Cardiac fibroblast (primary cell): Measurements from ENCODE around the gene THSD7B.

Experiments
- DNase-seq, 2 donors: peaks; one replicate each; pipeline versions ENCODE4 v3.0.0 to v3.0.0-alpha.2; 2010; ENCODE audit warnings: low read depth in 2 of 2
- H3K4me3 ChIP-seq, 2 donors: replicated peaks in 1 of 2; 1 replicate in 1 of 2; 2 replicates in 1 of 2; pipeline ENCODE4 v1.5.1; 2011; ENCODE audit warnings: low read depth in 2 of 2, low read length in 2 of 2, mild to moderate bottlenecking in 2 of 2, moderate library complexity in 1 of 2
- TF ChIP-seq, protein P1 (sequence below): IDR thresholded peaks from one replicate; pipeline ENCODE4 v1.5.1; 2011; ENCODE audit warnings: low read depth, mild to moderate bottlenecking, low read length, inconsistent platforms

Gene THSD7B

DNA sequence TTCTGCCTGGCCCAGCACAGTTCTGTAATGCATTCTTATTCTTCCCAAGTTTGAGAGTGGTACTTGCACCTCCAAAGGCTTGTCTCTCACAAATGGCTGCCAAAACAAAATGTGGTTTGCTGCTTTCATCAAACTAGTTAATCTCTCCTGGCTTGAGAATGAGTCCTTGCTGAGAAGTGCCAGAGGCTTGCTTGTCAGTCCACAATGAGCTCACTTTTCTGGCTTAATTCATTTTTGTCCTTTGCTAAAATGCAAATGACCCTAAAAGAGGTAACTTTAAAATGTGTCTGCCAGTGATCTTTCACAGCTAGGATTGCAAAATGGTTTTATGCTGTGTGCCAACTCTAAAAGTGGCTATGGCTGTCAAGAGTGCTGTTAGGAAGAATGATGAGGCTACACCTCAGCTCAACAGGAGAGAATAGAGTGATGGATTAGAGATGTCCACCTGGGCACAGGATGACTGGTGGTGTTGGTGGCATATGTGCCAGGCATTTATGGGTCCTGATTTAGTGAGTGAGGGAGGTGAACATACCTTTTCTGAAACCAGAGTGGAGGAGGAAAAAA, 907.7 kb downstream of the THSD7B start:
- no peak overlapping the region for H3K4me3 ChIP-seq
- no peak for DNase-seq
- TF ChIP-seq, protein P1, sequence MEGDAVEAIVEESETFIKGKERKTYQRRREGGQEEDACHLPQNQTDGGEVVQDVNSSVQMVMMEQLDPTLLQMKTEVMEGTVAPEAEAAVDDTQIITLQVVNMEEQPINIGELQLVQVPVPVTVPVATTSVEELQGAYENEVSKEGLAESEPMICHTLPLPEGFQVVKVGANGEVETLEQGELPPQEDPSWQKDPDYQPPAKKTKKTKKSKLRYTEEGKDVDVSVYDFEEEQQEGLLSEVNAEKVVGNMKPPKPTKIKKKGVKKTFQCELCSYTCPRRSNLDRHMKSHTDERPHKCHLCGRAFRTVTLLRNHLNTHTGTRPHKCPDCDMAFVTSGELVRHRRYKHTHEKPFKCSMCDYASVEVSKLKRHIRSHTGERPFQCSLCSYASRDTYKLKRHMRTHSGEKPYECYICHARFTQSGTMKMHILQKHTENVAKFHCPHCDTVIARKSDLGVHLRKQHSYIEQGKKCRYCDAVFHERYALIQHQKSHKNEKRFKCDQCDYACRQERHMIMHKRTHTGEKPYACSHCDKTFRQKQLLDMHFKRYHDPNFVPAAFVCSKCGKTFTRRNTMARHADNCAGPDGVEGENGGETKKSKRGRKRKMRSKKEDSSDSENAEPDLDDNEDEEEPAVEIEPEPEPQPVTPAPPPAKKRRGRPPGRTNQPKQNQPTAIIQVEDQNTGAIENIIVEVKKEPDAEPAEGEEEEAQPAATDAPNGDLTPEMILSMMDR: no peak

DNA sequence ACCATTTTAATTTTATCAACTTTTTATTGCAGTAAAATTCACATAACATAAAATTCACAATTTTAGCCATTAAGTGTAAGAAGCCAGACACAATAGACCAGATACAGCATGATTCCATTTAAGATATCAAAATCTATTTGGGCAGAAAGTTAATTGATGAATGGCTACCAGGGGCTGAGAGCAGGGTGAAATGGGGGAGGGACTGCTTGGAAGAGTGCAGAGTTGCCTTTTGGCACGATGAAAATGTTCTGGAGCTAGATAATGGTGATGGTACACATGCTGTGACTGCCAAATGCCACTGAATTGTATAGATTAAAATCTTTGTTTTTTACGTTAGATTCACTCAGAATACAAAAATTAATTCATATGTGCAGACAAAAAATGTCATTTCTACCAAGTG, 909.6 kb downstream of the THSD7B start:
- TF ChIP-seq, protein P1: no peak
- no peak overlapping the region for H3K4me3 ChIP-seq
- no peak for DNase-seq

- no peak overlapping the region for H3K4me3 ChIP-seq
- DNase-seq: no peak
- TF ChIP-seq, protein P1: no peak
Measured at GRCh38 chr2:137675584-137676327, 910.4 kb downstream of the THSD7B start.

DNA sequence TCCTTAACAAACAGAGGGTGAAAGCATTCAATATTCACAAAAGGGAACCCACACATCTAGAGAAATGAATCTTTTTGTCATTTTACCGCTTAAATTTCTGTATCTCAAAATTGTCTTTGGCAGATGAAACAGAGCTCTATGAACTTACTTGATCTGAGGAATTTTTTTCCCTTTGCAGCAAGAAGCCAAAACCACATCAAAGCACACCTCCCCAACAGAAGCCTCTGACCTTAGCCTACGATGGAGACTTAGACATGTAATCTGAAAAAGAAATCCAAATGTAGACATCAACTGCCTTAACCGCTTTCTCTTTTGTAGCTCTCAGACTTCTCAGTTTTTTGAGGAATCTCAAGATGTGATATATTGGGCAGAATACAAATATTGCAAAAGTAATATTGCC, 911.0 kb downstream of the THSD7B start:
- TF ChIP-seq, protein P1: no peak
- no peak overlapping the region for H3K4me3 ChIP-seq
- DNase-seq: no peak

DNA sequence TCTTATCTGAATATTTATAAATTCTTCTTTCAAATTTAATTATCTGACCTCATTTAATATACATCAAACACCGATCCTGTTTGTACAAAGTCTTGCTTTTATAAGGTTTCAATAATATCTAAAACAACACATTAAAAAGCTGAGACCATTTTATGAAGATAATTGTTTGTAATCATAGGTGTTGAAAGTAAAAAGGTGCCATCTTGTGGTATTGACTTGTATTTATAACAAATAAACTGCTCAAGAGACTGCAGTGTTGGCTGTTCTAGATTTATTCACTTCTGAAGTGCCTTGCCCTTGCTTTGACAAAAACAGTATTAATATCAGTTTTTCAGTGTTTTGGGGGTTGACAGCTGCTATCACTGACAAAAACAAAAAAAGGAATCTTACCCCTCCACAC, 912.1 kb downstream of the THSD7B start:
- H3K4me3 ChIP-seq: no peak overlapping the region
- TF ChIP-seq, protein P1: no peak

DNA sequence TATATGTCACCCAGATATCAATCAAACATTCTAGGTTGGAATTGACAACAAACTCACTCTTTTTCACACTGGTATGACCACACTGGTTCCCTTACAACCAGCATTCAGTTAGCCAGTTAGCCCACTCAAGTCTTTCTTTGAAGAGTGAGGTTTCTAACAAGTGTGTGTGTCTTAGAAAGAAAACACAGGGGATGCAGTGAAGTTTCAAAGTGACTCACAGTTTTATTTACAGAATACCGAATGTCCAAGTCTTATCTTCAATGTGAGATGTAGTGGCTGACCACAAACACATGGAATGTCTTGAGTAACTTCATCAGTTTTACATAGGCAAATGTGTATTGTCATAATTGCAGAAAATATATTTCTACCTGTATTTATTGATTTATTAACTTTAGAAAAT, 924.2 kb downstream of the THSD7B start:
- TF ChIP-seq, protein P1: no peak
- DNase-seq: peak; percentile 4 to 36
- H3K4me3 ChIP-seq: no peak overlapping the region

More for the DNA sequence above, 912.1 kb downstream of the THSD7B start:
- DNase-seq: peak in 1 of 2 donors; percentile 3
